HepG2 (cell line): Measurements from ENCODE around the gene HOXD4. TPM values are rescaled to one million over a fixed set of nuclear protein-coding genes. Genes with fewer than 3 reads are reported as not detected.

Experiments used
- ARHGAP35 ChIP-seq: sonication (generic); formaldehyde crosslinking; IDR thresholded peaks from 2 replicates; pipeline ENCODE4 v1.9.0; 2022; ENCODE audit warnings: mild to moderate bottlenecking, inconsistent platforms, moderate library complexity, missing genetic modification reagents, borderline replicate concordance
- BORCS8-MEF2B ChIP-seq: sonication (generic); formaldehyde crosslinking; IDR thresholded peaks from 2 replicates; pipeline ENCODE4 v1.8.0; 2022; ENCODE audit warnings: mild to moderate bottlenecking, missing genetic modification reagents
- FOXC1 ChIP-seq: sonication (generic); formaldehyde crosslinking; IDR thresholded peaks from 2 replicates; pipeline ENCODE4 v1.8.0; 2022; ENCODE audit warnings: mild to moderate bottlenecking, missing genetic modification reagents, borderline replicate concordance
- HDAC2 ChIP-seq: sonication (generic); formaldehyde crosslinking; IDR thresholded peaks from 2 replicates; pipeline ENCODE4 v1.4.0; 2020; ENCODE audit warnings: missing genetic modification reagents
- JARID2 ChIP-seq: sonication (generic); formaldehyde crosslinking; IDR thresholded peaks from 2 replicates; pipeline ENCODE4 v1.8.1; 2023; ENCODE audit warnings: missing genetic modification reagents, inconsistent platforms; ENCODE audit not compliant: insufficient replicate concordance
- JUND ChIP-seq: sonication (generic); formaldehyde crosslinking; IDR thresholded peaks from 2 replicates; pipeline ENCODE4 v1.8.0; 2022; ENCODE audit warnings: mild to moderate bottlenecking, missing genetic modification reagents
- SMAD1 ChIP-seq: sonication (generic); formaldehyde crosslinking; IDR thresholded peaks from 2 replicates; pipeline ENCODE4 v1.4.0; 2020; ENCODE audit warnings: missing genetic modification reagents, low read depth, mild to moderate bottlenecking, borderline replicate concordance
- USF2 ChIP-seq, 2 experiments: sonication (generic) in 1 of 2; formaldehyde crosslinking in 1 of 2; IDR thresholded peaks; 2 replicates each; pipeline versions ENCODE4 v1.5.1 to v1.6.1; 2011 to 2020; ENCODE audit warnings: borderline replicate concordance in 1 of 2, low read depth in 1 of 2, low read length in 1 of 2, mild to moderate bottlenecking in 1 of 2, missing genetic modification reagents in 1 of 2, moderate library complexity in 1 of 2
- ZNF543 ChIP-seq: sonication (generic); formaldehyde crosslinking; IDR thresholded peaks from 2 replicates; pipeline ENCODE4 v1.4.0; 2020; ENCODE audit warnings: mild to moderate bottlenecking, missing genetic modification reagents
- ZNF577 ChIP-seq: sonication (generic); formaldehyde crosslinking; IDR thresholded peaks from 2 replicates; pipeline ENCODE4 v1.4.0; 2020; ENCODE audit warnings: mild to moderate bottlenecking, low read depth, missing genetic modification reagents, borderline replicate concordance
- ZNF629 ChIP-seq: sonication (generic); formaldehyde crosslinking; conservative IDR thresholded peaks from 2 replicates; pipeline ENCODE4 v1.5.0; 2020; ENCODE audit warnings: missing genetic modification reagents
- ZNF687 ChIP-seq: sonication (generic); formaldehyde crosslinking; IDR thresholded peaks from 2 replicates; pipeline ENCODE4 v1.5.1; 2020; ENCODE audit warnings: mild to moderate bottlenecking, missing genetic modification reagents, moderate library complexity
- ZNF709 ChIP-seq: sonication (generic); formaldehyde crosslinking; IDR thresholded peaks from 2 replicates; pipeline ENCODE4 v1.5.0; 2020; ENCODE audit warnings: mild to moderate bottlenecking, missing genetic modification reagents
- ZNF839 ChIP-seq: sonication (generic); formaldehyde crosslinking; IDR thresholded peaks from 2 replicates; pipeline ENCODE4 v1.4.0; 2020; ENCODE audit warnings: missing genetic modification reagents, mild to moderate bottlenecking, borderline replicate concordance
- polyA plus RNA-seq, 8 experiments: library from polyadenylated mRNA; depleted of rRNA in 3 of 8; stranded (reverse) in 7 of 8; unstranded in 1 of 8; fragments of >200 nt; fragmentation: Illumina TruSeq in 4 of 8; extraction: Trizol in 4 of 8; gene quantifications; 2 replicates each; pipeline versions ENCODE4 v1.2.1 to v1.2.3, GENCODE V29; 2011 to 2016; ENCODE audit warnings: low read depth in 4 of 8, missing spikeins in 1 of 8, mixed read lengths in 1 of 8; ENCODE audit not compliant: insufficient read depth in 1 of 8
- total RNA-seq, 5 experiments: library from RNA; depleted of rRNA; stranded (reverse); fragments of >200 nt; fragmentation: Illumina TruSeq; extraction: Trizol; gene quantifications; 2 replicates each; pipeline ENCODE4 v1.2.3, GENCODE V29; 2016; ENCODE audit warnings: low read depth in 1 of 5
- TF ChIP-seq, protein P1 (sequence below): sonication (generic); formaldehyde crosslinking; conservative IDR thresholded peaks from 2 replicates; pipeline ENCODE4 v1.8.0; 2022; ENCODE audit warnings: low read depth, missing genetic modification reagents
- TF ChIP-seq, protein P2 (sequence below): sonication (generic); formaldehyde crosslinking; IDR thresholded peaks from 2 replicates; pipeline ENCODE4 v1.8.1; 2022; ENCODE audit warnings: low read depth, mild to moderate bottlenecking, missing genetic modification reagents

The HOXD4 gene
- total and polyA plus RNA-seq, 2 of the 13 experiments (the other 11 are each of a cell fraction or from before 2014, with no cell fraction given) = not detected

DNA sequence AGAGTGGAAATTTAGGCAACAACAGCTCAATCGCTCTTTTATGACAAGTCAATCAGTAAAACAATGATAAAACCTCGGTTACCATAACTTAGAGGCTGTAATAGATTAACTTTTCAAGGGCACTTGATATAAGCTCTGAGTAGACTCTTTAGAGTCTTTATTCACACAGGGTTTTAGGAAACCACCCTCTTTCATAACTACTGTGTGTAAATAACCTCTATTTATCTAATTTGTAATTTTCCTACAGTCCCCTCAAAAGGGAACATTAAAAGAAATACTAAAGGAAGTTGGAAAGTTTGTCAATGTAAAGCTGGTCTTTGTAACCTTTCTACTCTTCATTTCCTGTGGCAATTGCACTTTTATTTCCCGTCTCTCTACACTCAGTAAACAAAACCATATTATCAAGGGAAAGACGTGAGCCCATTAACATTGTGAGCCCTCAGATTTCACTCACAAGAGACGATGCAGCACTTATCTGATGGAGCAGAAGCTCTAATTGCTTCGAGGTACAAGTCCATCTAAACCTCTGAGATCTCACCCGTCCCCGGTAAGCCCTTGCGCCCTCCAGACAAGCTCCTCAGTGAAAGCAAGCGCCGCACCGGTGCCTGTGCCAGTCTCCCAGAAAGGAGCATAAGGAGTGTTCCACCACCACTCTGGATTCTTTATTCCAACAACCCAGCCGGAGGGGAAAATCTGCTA, 36.0 kb downstream of the HOXD4 start (continued):
- no peak for TF ChIP-seq ZNF687
- no peak for TF ChIP-seq JUND (CRISPR knock-in tag)
- no peak for TF ChIP-seq ARHGAP35 (CRISPR knock-in tag)
- no peak for TF ChIP-seq ZNF839 (CRISPR knock-in tag)
- no peak for TF ChIP-seq FOXC1
- TF ChIP-seq, protein P1, sequence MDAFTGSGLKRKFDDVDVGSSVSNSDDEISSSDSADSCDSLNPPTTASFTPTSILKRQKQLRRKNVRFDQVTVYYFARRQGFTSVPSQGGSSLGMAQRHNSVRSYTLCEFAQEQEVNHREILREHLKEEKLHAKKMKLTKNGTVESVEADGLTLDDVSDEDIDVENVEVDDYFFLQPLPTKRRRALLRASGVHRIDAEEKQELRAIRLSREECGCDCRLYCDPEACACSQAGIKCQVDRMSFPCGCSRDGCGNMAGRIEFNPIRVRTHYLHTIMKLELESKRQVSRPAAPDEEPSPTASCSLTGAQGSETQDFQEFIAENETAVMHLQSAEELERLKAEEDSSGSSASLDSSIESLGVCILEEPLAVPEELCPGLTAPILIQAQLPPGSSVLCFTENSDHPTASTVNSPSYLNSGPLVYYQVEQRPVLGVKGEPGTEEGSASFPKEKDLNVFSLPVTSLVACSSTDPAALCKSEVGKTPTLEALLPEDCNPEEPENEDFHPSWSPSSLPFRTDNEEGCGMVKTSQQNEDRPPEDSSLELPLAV (CRISPR knock-in tag) = no peak
- no peak for TF ChIP-seq SMAD1 (CRISPR knock-in tag)
- no peak for TF ChIP-seq BORCS8-MEF2B (CRISPR knock-in tag)
- TF ChIP-seq ZNF709 = 0 out of 2 replicates have a peak, but pooled peaks have one; percentile 4
- TF ChIP-seq ZNF629 (CRISPR knock-in tag) = peak; percentile 58
- TF ChIP-seq, protein P2, sequence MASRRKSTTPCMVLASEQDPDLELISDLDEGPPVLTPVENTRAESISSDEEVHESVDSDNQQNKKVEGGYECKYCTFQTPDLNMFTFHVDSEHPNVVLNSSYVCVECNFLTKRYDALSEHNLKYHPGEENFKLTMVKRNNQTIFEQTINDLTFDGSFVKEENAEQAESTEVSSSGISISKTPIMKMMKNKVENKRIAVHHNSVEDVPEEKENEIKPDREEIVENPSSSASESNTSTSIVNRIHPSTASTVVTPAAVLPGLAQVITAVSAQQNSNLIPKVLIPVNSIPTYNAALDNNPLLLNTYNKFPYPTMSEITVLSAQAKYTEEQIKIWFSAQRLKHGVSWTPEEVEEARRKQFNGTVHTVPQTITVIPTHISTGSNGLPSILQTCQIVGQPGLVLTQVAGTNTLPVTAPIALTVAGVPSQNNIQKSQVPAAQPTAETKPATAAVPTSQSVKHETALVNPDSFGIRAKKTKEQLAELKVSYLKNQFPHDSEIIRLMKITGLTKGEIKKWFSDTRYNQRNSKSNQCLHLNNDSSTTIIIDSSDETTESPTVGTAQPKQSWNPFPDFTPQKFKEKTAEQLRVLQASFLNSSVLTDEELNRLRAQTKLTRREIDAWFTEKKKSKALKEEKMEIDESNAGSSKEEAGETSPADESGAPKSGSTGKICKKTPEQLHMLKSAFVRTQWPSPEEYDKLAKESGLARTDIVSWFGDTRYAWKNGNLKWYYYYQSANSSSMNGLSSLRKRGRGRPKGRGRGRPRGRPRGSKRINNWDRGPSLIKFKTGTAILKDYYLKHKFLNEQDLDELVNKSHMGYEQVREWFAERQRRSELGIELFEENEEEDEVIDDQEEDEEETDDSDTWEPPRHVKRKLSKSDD (CRISPR knock-in tag) = no peak; the same call in 1 of the 2 replicates
- TF ChIP-seq HDAC2 = peak; percentile 38
- TF ChIP-seq ZNF577 (CRISPR knock-in tag) = no peak
- TF ChIP-seq ZNF543 = no peak
- TF ChIP-seq JARID2 (CRISPR knock-in tag) = no peak
- no peak for TF ChIP-seq USF2 (IDR thresholded peaks at IDR 0.05; ENCODE audit: low read depth, low read length)
- no peak for TF ChIP-seq USF2 (CRISPR knock-in tag; IDR thresholded peaks at IDR 0.05; ENCODE audit: borderline replicate concordance)
